PC-9 (cell line): ENCODE data around the gene NKX2-3.

Experiments used
- CTCF ChIP-seq: fragments of 200-600 bp; sonication (generic); conservative IDR thresholded peaks from 2 replicates; pipeline ENCODE4 v1.6.1; 2017; ENCODE audit warnings: mixed run types, antibody characterized with exemption, mild to moderate bottlenecking, moderate library complexity
- EZH2 ChIP-seq: fragments of 200-600 bp; sonication (generic); IDR thresholded peaks from 2 replicates; pipeline ENCODE4 v1.8.0; 2017; ENCODE audit warnings: antibody characterized with exemption, low read depth

GRCh38 chr10:99531026-99531695 is 1.6 kb upstream of the NKX2-3 start:
- TF ChIP-seq CTCF (no peak), EZH2 (no peak)
